Esophagus mucosa (tissue), 1 donor: ENCODE data around the gene PAMR1. TPM values are rescaled to one million over a fixed set of nuclear protein-coding genes. Genes with fewer than 3 reads are reported as not detected.
A peak's percentile ranks its signal among the peaks of the same experiment; 100 is the strongest.

Experiments
- ATAC-seq: fragments of 200-7000 bp; cut with Tn5 transposase; one replicate; pipeline ENCODE4 v1.9.1; 2020
- total RNA-seq: library from RNA; stranded (reverse); gene quantifications from one replicate; pipeline ENCODE4 v1.2.4, GENCODE V29; 2023
- donor health status: DM: yes; HTN: yes; CAD: no.

Gene PAMR1
- total RNA-seq, 1 donor from 2014 or later, result 0.36 TPM

DNA sequence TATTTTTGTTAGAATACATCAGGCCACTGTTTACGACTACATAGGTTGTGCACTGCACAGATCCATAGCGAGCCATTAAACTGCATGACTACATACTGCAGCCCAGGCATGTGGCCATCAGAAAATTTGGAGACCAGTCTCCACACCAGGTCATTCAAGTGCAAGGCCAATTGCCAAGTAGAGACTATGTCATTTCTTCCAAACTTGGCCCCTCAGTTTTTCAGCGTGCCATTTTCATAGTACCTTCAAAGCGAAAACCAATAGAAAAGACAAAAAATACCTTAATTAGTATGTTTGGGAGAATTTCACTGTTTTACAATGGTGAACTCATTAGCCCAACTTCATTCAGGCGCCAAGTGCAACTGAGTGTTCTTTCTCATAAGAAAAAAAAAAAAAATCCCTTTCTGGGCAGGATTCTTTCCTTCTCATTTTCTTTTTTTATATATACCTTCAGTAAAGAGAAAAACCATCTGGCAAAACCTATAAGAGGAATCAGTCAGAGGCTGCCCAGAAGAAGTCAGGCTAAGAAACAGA is 30.4 kb downstream of the PAMR1 start:
- ATAC-seq, result no peak

DNA sequence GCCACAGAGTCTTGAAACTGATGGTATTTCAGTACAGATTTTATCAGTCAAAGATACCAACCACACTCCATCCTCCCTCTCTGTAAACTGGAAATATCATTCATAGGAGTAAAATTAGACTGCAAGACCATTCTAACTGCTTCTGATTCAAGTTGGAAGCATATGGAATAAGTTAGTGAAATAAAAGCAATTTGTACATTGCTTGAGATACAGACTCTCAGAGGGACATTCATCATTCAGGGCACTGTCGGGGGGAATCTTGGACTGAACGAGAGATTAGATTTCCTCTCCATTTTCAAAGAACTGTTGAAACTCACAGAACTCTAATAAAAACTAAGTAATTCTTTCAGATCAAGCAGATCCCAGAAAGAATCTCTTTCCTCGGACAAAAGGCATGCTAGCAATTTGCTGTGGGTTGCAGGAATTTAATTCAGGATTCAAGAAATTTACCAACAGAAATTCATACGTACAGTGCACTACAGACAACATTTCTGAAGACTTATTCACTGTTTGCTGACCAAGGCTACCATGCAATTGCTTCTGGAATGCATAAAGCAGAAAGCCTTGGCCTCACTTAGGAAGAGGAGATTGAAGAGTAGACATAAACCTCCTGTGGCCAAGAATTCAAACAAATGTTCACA is 34.1 kb downstream of the PAMR1 start:
- ATAC-seq, result no peak

DNA sequence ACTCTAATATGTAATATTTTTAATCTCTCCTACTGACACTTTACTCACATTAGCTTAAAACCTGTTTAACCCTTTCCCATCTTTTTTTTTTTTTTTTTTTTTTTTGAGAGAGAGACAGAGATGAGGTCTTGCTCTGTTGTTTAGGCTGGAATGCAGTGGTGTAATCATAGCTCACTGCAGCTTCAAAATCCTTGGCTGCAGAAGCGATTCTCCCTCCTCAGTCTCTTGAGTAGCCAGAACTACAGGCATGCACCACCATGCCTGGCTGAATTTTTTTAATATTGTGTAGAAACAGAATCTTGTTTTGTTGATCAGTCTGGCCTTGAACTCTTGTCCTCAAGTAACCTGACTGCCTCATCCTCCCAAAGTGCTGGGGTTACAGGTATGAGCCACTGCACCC is 37.3 kb downstream of the PAMR1 start:
- ATAC-seq, result no peak

DNA sequence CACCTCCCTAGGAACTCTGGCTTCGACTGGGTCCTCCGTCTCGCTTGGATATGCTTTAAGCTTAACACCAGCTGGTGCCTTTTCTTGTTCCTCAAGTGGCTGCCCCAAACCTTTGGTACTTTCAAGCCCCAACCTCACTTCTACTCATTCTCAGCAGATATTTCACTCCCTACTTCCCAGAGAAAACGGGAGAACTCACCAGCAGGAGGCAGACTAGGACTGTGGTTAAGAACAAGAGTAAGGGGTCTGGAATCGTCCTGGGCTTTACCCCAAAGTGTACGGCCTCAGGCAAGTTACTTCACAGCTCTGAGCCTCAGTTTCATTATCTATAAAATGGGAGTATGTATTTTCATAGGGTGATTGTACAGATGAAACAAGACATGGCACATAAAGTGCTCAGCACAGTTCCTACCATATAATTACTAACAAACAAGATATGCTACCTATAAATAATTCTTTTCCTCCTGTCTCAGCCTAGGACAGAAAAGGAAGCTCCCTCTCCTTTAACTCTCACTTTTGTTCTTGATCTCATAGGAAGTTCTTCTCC is 37.8 kb downstream of the PAMR1 start:
- ATAC-seq, result no peak

DNA sequence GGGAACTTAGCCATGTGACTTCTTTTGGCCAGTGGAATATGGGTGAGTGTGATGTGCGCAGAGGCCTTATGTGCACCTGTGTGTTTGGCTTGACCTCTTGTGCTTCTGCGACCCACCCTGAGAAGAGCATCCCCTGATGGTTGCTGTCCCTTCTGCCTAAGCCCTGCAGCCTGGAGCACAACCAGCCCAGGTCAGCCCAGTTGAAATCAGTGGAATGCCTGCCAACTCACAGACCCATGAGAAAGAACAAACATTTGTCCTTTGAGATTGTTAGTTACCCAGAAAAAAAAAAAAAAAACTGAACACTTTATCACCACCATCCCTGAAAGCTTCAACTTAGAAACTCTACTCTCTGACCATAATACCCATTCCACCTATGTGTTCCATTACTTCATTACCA is 38.5 kb downstream of the PAMR1 start:
- ATAC-seq, result no peak

DNA sequence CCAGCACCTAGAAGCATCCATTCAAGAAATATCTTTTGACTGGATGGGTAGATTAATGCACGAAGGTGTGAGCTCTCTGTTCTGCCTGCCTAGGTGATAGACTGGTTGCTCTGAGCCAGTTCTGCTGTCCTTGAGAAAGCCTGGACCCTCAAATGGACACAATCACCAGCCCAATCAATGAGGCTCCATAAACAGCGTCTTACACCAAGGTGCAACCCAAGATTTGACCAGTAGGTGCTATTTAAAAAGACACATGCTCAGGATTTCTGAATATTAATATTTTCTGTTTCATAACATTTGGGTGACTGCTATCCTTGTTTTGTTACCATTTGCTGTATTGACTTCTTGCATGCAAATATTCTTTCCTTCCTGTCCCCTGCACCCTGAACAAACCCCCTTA is 39.0 kb downstream of the PAMR1 start:
- ATAC-seq, result no peak

DNA sequence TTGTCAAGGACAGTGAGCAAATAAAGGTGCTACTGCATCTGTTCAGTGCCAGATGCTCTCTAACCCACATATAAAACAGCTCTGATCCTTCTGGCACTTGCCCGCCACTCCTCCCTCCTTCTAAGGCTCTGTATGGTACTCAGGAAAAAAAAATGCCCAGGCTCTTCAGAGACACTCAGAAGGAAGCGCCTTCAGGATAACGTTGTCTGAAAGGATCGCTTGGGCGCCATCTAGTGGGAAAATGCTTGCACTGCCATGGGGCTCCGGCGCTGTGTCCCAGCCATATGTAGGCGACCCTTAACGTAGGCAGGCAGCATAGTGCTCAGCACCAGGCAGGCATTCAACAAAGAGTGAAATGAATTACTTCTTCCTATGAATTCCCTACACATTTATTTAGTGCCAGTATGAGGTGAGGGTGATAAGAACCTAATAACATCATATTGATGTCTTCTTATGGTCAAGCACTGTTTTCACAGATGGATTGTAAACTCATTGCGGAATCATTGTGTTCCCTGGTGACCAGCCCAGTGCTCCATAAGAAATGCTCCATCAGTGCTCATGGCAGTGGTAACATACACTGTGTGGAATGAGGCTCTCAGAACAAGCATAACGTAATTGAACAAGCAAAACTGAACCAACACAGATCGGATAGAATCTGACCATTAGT is 39.6 kb downstream of the PAMR1 start:
- ATAC-seq, result peak; percentile 78

DNA sequence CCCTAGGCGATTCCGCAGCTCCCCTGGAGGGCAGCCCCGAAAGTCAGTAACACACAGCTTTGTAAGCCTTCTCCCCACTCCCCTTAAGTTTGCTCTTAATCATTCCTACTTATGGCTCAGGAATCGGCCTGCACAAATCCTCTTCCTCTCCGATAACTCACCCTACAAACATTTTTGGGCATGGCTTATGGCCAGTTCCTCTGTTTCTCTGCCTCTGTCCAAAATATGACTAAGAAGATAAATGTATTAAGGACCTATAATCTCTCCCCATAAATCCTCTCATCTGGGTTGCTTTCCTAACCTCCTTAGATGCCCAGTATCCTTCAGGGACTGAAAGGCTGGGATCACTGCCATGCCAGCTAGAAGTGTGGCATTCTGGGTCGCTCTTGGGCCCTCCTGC is 41.0 kb downstream of the PAMR1 start:
- ATAC-seq, result no peak

DNA sequence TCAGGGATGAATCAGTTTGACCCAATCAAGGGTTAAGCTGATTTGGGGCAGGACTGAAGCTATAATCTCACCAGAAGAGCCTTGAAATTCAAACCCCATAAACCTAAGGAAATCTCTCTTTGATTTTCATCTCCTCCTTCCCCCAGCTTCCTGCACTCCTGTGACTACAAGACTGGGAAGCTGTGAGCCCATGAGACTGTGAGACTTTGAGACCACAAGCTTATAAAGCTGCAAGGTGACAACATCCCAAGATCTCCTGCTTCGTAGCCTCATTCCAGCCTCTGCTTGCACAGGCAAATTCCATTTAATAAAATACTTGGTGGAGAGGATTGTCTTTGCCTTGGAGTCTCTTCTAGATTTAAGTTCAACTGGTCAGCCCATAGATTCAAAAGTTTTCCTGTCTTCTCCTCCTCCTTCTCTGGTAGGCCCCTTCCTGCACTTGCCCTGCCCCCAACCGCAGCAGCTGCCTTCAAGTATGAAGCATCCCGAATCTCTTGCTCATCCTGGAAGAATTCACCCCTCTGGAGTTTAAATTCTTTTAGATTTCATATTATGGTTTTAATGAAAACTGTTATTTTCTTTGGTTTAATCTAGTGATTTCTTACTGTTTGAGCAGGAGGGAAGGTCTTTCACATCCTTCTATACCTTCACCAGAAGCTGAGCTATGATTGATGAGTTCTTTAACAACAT is 42.1 kb downstream of the PAMR1 start:
- ATAC-seq, result no peak

DNA sequence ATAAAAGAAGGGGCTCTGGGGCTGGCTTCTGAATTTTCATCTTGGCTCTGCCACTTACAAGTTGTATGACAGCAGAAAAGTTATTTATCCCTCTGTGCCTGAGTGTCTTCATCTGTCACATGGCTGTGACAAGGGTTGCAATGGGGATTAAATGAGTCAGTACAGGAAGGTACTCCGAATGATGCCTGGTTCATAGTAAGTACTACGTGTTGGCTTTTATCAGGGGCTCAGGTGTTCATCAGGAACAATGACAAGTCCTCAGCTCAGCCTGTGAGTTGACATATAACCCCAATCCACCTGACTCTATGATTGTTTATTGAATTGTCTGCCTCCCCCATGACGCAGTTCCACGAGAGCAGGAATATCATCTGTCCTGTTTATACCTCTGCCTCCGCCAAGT is 45.7 kb downstream of the PAMR1 start:
- no peak for ATAC-seq

DNA sequence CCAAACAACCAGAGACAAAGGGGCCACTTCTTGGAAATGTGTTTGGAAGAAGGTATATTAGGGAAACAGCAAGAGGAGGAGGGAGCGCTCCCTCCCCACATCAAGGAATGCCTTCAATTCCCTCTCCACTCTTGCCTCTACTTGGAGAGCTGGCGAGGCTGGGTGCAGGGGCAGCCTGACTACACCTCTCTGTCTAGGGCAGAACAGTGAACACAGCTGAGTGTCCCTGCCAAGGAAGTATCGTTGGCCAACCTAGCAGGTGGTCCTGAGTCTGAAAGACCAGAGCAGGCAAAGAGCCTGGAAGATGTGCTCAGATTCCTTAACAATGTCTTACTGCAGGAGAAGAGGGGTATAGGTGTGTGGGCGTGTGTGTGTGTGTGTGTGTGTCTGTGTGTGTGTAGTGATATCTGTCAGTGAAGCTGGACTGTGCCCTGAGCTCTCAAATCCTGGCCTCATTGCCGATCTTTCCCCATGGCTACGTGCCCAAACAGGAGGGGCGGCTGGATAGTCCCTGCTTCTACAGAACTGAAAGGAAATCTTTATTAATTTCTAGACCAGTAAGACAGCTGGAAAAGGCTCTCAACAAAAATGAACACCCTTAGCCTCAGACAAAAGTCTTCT is 46.8 kb downstream of the PAMR1 start:
- ATAC-seq, result no peak

DNA sequence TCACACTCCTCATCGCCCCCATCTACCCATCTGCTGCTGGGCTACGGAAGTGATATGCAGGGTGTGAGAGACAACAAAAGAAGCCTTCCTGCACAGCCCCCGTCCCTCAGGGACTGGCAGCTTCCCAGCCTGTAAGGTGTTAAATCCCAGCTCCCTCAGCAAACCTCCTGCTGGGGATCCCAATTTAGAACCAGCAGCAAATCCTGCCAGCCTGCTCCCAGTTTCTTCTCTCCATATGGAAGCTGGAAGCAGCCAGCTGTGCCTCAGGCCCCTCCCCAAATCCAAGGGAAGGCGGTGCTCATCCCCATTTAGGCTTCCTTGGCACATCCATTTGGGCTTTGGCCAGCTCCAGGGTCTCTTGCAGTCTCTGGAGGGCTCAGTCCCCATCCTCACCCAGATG is 47.5 kb downstream of the PAMR1 start:
- ATAC-seq, result no peak

DNA sequence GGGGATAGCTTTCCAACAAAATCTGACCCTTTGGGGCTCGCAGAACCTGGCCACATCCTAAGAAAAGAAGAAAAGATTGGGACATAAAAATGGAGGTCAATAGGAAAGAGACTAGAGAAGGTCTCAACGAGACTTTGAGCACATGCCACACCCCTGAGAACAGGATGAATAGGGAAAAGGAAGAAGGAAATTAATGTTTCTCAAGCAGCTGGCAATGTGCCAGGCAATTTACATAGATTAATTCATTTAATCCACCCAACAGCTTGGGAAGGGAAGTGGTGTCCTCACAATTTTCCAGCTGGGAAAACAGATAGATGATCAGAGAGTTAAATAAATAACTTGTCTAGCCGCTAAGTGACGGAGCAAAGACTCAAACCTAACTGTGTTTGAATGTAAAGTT is 50.7 kb downstream of the PAMR1 start:
- ATAC-seq, result no peak

DNA sequence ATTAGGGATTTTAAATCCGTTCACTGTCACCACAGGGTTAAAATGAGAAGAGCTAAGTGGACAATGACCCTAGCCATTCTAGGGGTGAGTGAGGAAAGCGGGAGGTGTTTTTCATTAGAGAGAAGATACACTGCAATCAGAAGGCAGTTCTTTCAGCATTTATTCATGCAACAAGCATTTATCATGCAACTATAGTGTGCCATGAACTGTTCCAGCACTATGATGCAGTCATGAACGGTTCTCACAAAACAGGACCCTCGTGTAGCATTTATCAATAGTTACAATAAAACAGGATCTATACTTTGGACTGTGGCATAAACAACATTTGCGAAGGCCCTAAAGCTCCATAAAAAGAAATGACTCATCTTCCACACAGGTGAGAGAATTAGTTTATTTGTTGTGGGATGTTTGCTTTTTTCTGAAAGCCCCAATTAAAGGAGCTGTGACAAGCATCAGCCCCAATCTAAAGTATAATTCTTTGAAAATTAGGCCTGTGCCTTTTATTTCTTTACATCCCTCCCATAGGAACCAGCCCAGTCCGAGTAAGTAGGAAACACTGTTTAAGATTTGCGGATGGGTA is 51.5 kb downstream of the PAMR1 start:
- no peak for ATAC-seq

DNA sequence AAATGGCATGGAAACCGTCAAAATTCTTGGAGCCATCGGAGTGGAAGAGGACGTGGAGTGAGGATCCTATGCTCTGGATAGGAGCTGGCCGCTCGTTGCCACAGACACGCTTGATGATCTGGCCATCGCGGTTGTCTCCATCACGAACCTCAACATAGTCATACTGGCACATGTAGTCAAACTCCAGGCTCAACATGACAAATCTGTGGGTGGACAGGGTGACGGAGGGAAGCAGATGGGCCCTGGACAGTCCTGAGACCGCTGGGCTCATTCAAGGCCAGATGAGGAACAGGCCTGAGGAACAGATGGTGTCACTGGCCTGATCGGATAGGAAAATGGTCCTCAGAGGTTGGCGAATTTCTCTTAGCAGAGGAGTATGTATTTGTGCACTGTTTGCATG is 54.8 kb downstream of the PAMR1 start:
- ATAC-seq, result no peak

DNA sequence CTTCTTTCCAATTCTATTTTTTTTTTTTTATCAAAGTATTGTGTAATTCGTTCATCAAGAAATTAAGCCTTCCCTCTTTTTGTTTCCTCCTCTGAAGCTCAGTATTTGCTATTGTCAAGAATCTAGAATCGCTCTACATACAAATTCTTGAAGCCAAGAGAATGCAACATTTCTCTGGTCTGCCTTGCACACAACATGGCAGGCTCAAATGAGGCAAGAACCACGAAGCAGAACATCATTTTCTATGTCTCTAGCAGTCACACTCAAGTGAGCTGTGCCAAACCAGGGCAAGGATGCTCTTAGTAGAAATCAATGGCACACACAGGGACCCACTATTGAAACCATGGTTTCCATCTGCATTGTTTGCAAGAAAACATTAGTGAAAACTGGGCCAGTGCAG is 59.4 kb downstream of the PAMR1 start:
- no peak for ATAC-seq

DNA sequence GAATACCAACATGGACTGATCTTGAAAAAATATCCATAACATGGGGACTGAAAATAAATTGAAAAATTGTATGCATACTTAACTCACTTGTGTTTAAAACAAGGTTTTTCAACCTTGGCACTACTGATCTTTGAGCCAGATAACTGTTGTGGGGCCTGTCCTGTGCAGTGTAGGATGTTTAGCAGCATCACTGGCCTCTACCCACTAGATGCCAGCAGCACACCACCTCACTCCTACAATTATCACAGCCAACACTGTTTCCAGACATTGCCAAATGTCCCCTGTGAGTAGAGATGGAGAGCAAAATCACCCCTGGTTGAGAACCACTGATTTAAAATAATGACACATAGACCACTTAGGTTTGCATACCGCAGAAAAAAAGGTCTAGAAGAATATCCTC is 61.1 kb downstream of the PAMR1 start:
- no peak for ATAC-seq

DNA sequence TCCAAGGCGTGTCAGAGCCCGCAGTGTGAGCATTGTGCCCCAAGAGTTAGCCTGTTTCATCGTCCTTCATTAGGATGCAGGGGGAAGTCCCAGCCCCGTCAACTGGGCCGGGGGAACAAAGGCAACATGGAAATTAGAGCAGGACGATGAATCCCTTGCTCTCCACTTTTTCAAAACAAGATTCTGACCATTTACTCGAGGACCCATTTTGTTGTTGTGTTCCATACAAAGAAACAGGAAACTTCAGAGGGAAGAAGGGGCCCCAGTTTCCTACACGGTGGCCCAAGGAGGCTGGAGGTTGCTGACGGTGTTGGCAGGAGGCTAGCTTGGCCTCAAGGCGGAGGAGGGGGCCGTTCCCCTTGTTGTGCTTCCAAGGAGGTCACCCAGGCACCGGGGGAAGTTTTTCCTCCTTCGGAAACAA is 62.1 kb downstream of the PAMR1 start:
- ATAC-seq, result no peak

DNA sequence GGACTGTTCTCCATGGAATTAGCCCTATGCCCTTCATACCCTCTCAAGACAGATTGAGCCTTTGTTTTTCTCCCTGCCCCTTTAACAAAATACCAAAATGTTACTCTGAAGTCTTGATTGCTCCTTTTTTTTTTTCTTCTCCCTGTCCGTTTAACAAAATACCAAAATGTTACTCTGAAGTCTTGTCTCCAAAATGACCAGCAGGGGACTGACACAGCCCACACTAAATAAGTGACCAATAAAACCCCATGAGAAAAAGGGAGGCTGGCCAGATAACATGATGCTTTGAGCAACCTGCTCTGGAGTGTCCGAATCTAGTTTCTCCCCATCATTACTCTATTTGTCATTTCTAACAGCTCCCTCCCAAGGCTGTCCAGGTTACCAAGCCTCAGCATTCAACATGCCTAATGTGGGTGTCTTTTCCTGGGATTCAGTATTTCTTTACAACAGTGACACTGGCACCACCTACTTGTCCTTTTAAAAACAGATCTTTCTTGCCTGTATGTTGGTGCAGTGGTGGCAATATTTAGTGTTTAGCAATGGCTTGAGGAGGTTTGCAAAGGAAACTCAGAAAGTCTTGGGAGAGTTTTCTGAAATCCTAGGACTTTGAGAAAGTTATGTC is 63.4 kb downstream of the PAMR1 start:
- no peak for ATAC-seq

DNA sequence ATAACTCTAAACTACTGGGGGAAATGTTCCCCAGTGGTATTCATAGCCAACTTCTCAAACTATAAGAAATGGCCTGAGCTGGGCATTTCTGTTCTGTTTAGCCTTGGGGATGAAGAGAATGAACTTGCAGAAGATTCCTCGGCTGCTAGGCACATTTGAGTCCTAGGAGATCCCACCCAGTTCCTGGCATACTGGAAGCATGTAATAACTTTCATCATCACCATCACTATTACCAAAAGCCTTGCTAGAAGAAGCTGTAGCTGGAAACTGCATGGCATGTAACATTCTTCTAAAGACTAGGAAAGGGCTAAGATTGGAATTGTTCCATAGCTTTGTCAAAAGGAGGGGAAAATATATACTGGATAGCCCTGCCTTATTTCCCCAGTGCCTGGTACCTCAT is 65.9 kb downstream of the PAMR1 start:
- ATAC-seq, result no peak

DNA sequence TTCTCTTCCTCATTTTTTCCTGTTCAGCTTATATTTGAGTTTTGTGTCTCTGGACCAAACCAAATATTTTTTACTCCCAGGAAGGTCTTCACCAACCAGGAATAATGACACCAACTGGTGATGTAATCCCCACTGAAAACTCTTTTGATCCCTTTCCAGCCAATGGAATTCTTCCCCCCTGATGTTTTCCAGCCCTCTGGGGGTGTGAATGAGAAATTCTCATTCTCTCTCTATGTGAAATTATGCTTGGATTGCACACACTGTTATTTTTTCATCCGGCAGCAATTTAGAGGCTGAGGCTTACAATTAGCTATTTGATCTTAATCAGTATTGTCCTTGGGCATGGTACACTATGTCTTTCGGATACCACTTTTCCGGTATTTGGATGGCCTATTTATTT is 66.6 kb downstream of the PAMR1 start:
- no peak for ATAC-seq

DNA sequence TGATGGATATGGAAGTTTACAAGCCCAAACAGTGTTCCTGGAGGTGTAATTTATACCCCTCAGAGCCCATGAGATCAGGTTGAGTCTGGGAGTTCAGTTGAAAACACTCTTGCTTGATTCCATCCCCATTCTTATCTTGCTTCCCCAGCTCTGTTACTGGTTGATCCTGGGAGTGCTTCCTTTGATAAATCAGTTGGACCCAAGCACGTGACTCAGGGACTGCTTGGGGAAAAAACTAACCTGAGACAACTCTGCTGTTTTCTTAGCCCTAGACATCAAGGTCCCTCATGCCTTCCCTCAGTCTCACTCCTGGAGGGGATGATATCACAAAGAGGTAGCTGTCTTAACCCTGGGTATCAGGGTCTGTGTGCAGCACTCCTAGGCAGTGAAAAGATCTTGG is 71.1 kb downstream of the PAMR1 start:
- no peak for ATAC-seq
